ENCODE results near the gene GRIK3.

GRIK3 gene

GRCh38 chr1:36922593-36923426 lies 111.5 kb downstream of the GRIK3 start:
- DNase-seq (ENCODE audit: low read depth in 1 of 2, low spot score in 1 of 2), result no peak
- TF ChIP-seq CTCF (IDR thresholded peaks at IDR 0.05; ENCODE audit: insufficient read depth, low read length), result no peak
- TF ChIP-seq REST (IDR thresholded peaks at IDR 0.05; ENCODE audit: insufficient replicate concordance, low read depth), result no peak
- no peak for TF ChIP-seq POLR2AphosphoS5 (IDR thresholded peaks at IDR 0.05; ENCODE audit: low read depth)
- TF ChIP-seq GABPA (IDR thresholded peaks at IDR 0.05; ENCODE audit: low read depth), result no peak
- TF ChIP-seq SPI1 (IDR thresholded peaks at IDR 0.05; ENCODE audit: borderline replicate concordance, low read depth), result no peak
- no peak overlapping the region for H3K4me3 ChIP-seq (replicated peaks; ENCODE audit: insufficient read depth, low read length)
- no peaks in the 10 kb centered on the region for H3K27me3 ChIP-seq (ENCODE audit: insufficient read depth, poor library complexity, severe bottlenecking)
- H3K27ac ChIP-seq (replicated peaks), result no peak overlapping the region

GRCh38 chr1:36922071-36922470 lies 112.2 kb downstream of the GRIK3 start:
- no peak for TF ChIP-seq CTCF (IDR thresholded peaks at IDR 0.05; ENCODE audit: insufficient read depth, low read length)
- H3K4me3 ChIP-seq (replicated peaks; ENCODE audit: insufficient read depth, low read length), result no peak overlapping the region
- H3K27me3 ChIP-seq (ENCODE audit: insufficient read depth, poor library complexity, severe bottlenecking), result no peaks in the 10 kb centered on the region
- no peak overlapping the region for H3K27ac ChIP-seq (replicated peaks)
- no peak for DNase-seq (ENCODE audit: low read depth in 1 of 2, low spot score in 1 of 2)

GRCh38 chr1:36920801-36921405 lies 113.4 kb downstream of the GRIK3 start:
- Histone ChIP-seq H3K27me3 (ENCODE audit: insufficient read depth, poor library complexity, severe bottlenecking) (no peaks in the 10 kb centered on the region), H3K27ac (replicated peaks) (no peak overlapping the region), H3K4me3 (replicated peaks; ENCODE audit: insufficient read depth, low read length) (no peak overlapping the region)
- TF ChIP-seq GABPA (IDR thresholded peaks at IDR 0.05; ENCODE audit: low read depth), result no peak
- TF ChIP-seq POLR2AphosphoS5 (IDR thresholded peaks at IDR 0.05; ENCODE audit: low read depth), result no peak
- no peak for TF ChIP-seq CTCF (IDR thresholded peaks at IDR 0.05; ENCODE audit: insufficient read depth, low read length)
- no peak for TF ChIP-seq REST (IDR thresholded peaks at IDR 0.05; ENCODE audit: insufficient replicate concordance, low read depth)
- TF ChIP-seq SPI1 (IDR thresholded peaks at IDR 0.05; ENCODE audit: borderline replicate concordance, low read depth), result no peak
- no peak for DNase-seq (ENCODE audit: low read depth in 1 of 2, low spot score in 1 of 2)
